PC-3 (cell line): ENCODE data around the gene CDKL4. TPM values are rescaled to one million over a fixed set of nuclear protein-coding genes. Genes with fewer than 3 reads are reported as not detected.

Experiments
- ATAC-seq: fragments of 200-7000 bp; cut with Tn5 transposase; 2 replicates; pipeline ENCODE4 v1.9.1; 2020; ENCODE audit warnings: mild to moderate bottlenecking, moderate library complexity
- BruUV-seq: library from RNA; stranded (reverse); fragments of 400-500 nt; replicated peaks from 2 replicates; lab custom pipeline; 2021; lab: Mats Ljungman, UMichigan
- CTCF ChIA-PET: fragments of 300-600 bp; sonication (Branson Sonifier 250); formaldehyde crosslinking; loops from one replicate; lab custom pipeline; 2022; ENCODE audit warnings: antibody characterized with exemption; lab: Charles Lee
- POLR2A ChIA-PET: fragments of 300-600 bp; sonication (Branson Sonifier 250); formaldehyde crosslinking; loops from one replicate; lab custom pipeline; 2022; ENCODE audit warnings: antibody characterized with exemption; ENCODE audit not compliant: unreplicated experiment; lab: Charles Lee
- DNase-seq: peaks from one replicate; pipeline ENCODE4 v3.0.0-alpha.2; 2015
- H2AFZ ChIP-seq: fragments of 300-600 bp; sonication (generic); 2 replicates; pipeline ENCODE4 v1.6.0; 2016; ENCODE audit warnings: antibody characterized with exemption, low read length
- H3F3A ChIP-seq: fragments of 300-600 bp; sonication (generic); one replicate; pipeline ENCODE4 v1.6.0; 2017; ENCODE audit warnings: antibody characterized with exemption, low read length, control low read depth, mild to moderate bottlenecking; ENCODE audit not compliant: unreplicated experiment
- H3K27ac ChIP-seq: fragments of 300-600 bp; sonication (generic); 2 replicates; pipeline ENCODE4 v1.5.1; 2016; ENCODE audit warnings: mild to moderate bottlenecking, low read length
- H3K27me3 ChIP-seq: fragments of 300-600 bp; sonication (generic); 2 replicates; pipeline ENCODE4 v1.6.1; 2016; ENCODE audit warnings: low read length, mixed read lengths
- H3K36me3 ChIP-seq: fragments of 300-600 bp; sonication (generic); 2 replicates; pipeline ENCODE4 v1.6.1; 2016; ENCODE audit warnings: low read depth, mixed run types, low read length, mixed read lengths
- H3K4me1 ChIP-seq: fragments of 300-600 bp; sonication (generic); 2 replicates; pipeline ENCODE4 v1.5.1; 2016; ENCODE audit warnings: low read length; ENCODE audit not compliant: insufficient read depth
- H3K4me2 ChIP-seq: fragments of 300-600 bp; sonication (generic); 2 replicates; pipeline ENCODE4 v1.6.0; 2016; ENCODE audit warnings: low read length
- H3K4me3 ChIP-seq: fragments of 300-600 bp; sonication (generic); 2 replicates; pipeline ENCODE4 v1.5.1; 2016; ENCODE audit warnings: mild to moderate bottlenecking, low read length, mixed read lengths
- H3K79me2 ChIP-seq: fragments of 300-600 bp; sonication (generic); 2 replicates; pipeline ENCODE4 v1.6.1; 2017; ENCODE audit warnings: low read length, mixed read lengths
- H3K9ac ChIP-seq: fragments of 300-600 bp; sonication (generic); 2 replicates; pipeline ENCODE4 v1.6.0; 2016; ENCODE audit warnings: mild to moderate bottlenecking, low read length
- H3K9me2 ChIP-seq: fragments of 300-600 bp; sonication (generic); replicated peaks from 2 replicates; pipeline ENCODE4 v1.6.1; 2016; ENCODE audit warnings: mixed run types, low read length, mixed read lengths
- H3K9me3 ChIP-seq: fragments of 300-600 bp; sonication (generic); 2 replicates; pipeline ENCODE4 v1.6.1; 2016; ENCODE audit warnings: low read length, mixed read lengths
- H4K20me1 ChIP-seq: fragments of 300-600 bp; sonication (generic); 2 replicates; pipeline ENCODE4 v1.6.1; 2016; ENCODE audit warnings: low read length, mixed read lengths
- CTCF ChIP-seq: fragments of 300-600 bp; sonication (generic); conservative IDR thresholded peaks from 2 replicates; pipeline ENCODE4 v1.5.1; 2017; ENCODE audit warnings: antibody characterized with exemption, low read depth, mild to moderate bottlenecking, low read length
- EZH2 ChIP-seq: fragments of 300-600 bp; sonication (generic); IDR thresholded peaks from one replicate; pipeline ENCODE4 v1.6.1; 2017; ENCODE audit warnings: antibody characterized with exemption, mild to moderate bottlenecking, low read length; ENCODE audit not compliant: unreplicated experiment
- EZH2phosphoT487 ChIP-seq: fragments of 300-600 bp; sonication (generic); IDR thresholded peaks from 2 replicates; pipeline ENCODE4 v1.6.1; 2018; ENCODE audit warnings: mild to moderate bottlenecking, antibody characterized with exemption, low read length, borderline replicate concordance
- intact Hi-C: fragments of 100-400 bp; cut with micrococcal nuclease; formaldehyde crosslinking; loops from 2 replicates; pipeline ENCODE4 v1.9.0; 2023
- total RNA-seq: library from RNA; depleted of rRNA; stranded (reverse); fragments of >200 nt; gene quantifications from 2 replicates; pipeline ENCODE4 v1.2.3, GENCODE V29; 2014

The CDKL4 gene
- total RNA-seq, 1 experiment from 2014 or later: 0.07 TPM

GRCh38 chr2:39221459-39221858, 22.3 kb downstream of the CDKL4 start:
- no peak for ATAC-seq

GRCh38 chr2:39220136-39220535, 23.6 kb downstream of the CDKL4 start:
- no peak overlapping the region for H3K4me3 ChIP-seq
- no peak overlapping the region for H2AFZ ChIP-seq
- H4K20me1 ChIP-seq: no peaks in the 10 kb centered on the region
- no peaks in the 10 kb centered on the region for H3K79me2 ChIP-seq
- BruUV-seq: no TSS peak
- H3K27ac ChIP-seq: no peak overlapping the region
- H3K4me2 ChIP-seq: no peak overlapping the region
- intact Hi-C loops: no loop called here
- TF ChIP-seq CTCF: no peak
- TF ChIP-seq EZH2phosphoT487: no peak
- no peak for DNase-seq
- no peaks in the 10 kb centered on the region for H3K27me3 ChIP-seq
- H3K4me1 ChIP-seq: no peaks in the 10 kb centered on the region
- no peaks in the 10 kb centered on the region for H3K9me3 ChIP-seq
- H3K9ac ChIP-seq: no peak overlapping the region
- CTCF ChIA-PET: no interaction called here
- ATAC-seq: no peak
- no peaks in the 10 kb centered on the region for H3K36me3 ChIP-seq
- no peaks in the 10 kb centered on the region for H3K9me2 ChIP-seq
- no peaks in the 10 kb centered on the region for H3F3A ChIP-seq
- POLR2A ChIA-PET: no interaction called here

More at GRCh38 chr2:39221459-39221858, 22.3 kb downstream of the CDKL4 start:
- no peak for DNase-seq
- Histone ChIP-seq H3K27me3 (no peaks in the 10 kb centered on the region), H2AFZ (no peak overlapping the region), H3K36me3 (no peaks in the 10 kb centered on the region), H3K9me2 (no peaks in the 10 kb centered on the region), H3K9me3 (no peaks in the 10 kb centered on the region), H4K20me1 (no peaks in the 10 kb centered on the region), H3K9ac (no peak overlapping the region), H3K79me2 (no peaks in the 10 kb centered on the region), H3K4me3 (no peak overlapping the region), H3K4me2 (no peak overlapping the region), H3K27ac (no peak overlapping the region), H3F3A (no peaks in the 10 kb centered on the region), H3K4me1 (no peaks in the 10 kb centered on the region)
- TF ChIP-seq EZH2phosphoT487 (no peak), EZH2 (no peak), CTCF (no peak)
- BruUV-seq: no TSS peak
- POLR2A ChIA-PET: no interaction called here
- CTCF ChIA-PET: no interaction called here
- intact Hi-C loops: no loop called here

- CTCF ChIA-PET: no interaction called here
- TF ChIP-seq CTCF (no peak), EZH2phosphoT487 (no peak), EZH2 (no peak)
- no peak overlapping the region for H3K27ac ChIP-seq
Observed at GRCh38 chr2:39218391-39218790, 25.4 kb downstream of the CDKL4 start.

More at GRCh38 chr2:39218391-39218790, 25.4 kb downstream of the CDKL4 start:
- H3K4me3 ChIP-seq: no peak overlapping the region
- no peak overlapping the region for H2AFZ ChIP-seq
- H3K4me1 ChIP-seq: no peaks in the 10 kb centered on the region
- no peaks in the 10 kb centered on the region for H4K20me1 ChIP-seq
- intact Hi-C loops: no loop called here
- no peaks in the 10 kb centered on the region for H3K36me3 ChIP-seq
- ATAC-seq (no peak), DNase-seq (no peak)
- no peaks in the 10 kb centered on the region for H3K9me2 ChIP-seq
- no peaks in the 10 kb centered on the region for H3K79me2 ChIP-seq
- no peak overlapping the region for H3K4me2 ChIP-seq
- no TSS peak for BruUV-seq
- no peaks in the 10 kb centered on the region for H3K27me3 ChIP-seq
- H3K9ac ChIP-seq: no peak overlapping the region
- POLR2A ChIA-PET: no interaction called here
- H3K9me3 ChIP-seq: no peaks in the 10 kb centered on the region
- H3F3A ChIP-seq: no peaks in the 10 kb centered on the region
